Stimulated activated CD4-positive, alpha-beta T cell treated with anti-CD3 and anti-CD28 coated beads, Interleukin-1b, Interleukin-23, amount 100 ng/mL, for 24 hours (primary cell): Measurements from ENCODE around the gene DCST1.

Source experiments
- DNase-seq, 4 experiments: peaks; one replicate each; pipeline ENCODE4 v3.0.0-alpha.2; 2020; ENCODE audit warnings: low read depth in 4 of 4, low spot score in 1 of 4

Gene DCST1

GRCh38 chr1:155070158-155070621 lies 36.6 kb downstream of the DCST1 start:
- DNase-seq = no peak

- peak in 2 of 4 experiments; percentile 66 to 70 for DNase-seq
Observed at GRCh38 chr1:155070721-155071569, 37.3 kb downstream of the DCST1 start.

GRCh38 chr1:155071701-155072100 lies 38.1 kb downstream of the DCST1 start:
- no peak for DNase-seq

GRCh38 chr1:155072531-155073289 lies 39.1 kb downstream of the DCST1 start:
- no peak for DNase-seq

GRCh38 chr1:155073377-155074242 lies 40.0 kb downstream of the DCST1 start:
- no peak for DNase-seq

- no peak for DNase-seq
Observed at GRCh38 chr1:155075535-155075934, 41.9 kb downstream of the DCST1 start.

GRCh38 chr1:155076371-155076770 lies 42.7 kb downstream of the DCST1 start:
- DNase-seq = no peak

- DNase-seq = no peak
Observed at GRCh38 chr1:155077346-155077745, 43.7 kb downstream of the DCST1 start.

GRCh38 chr1:155077758-155078445 lies 44.3 kb downstream of the DCST1 start:
- DNase-seq = no peak

- DNase-seq = peak in 2 of 4 experiments; percentile 50 to 62
Observed at GRCh38 chr1:155078469-155079209, 45.0 kb downstream of the DCST1 start, which contains the start of gene EFNA3. Gene EFNA3, plus strand, starts transcription at chr1:155078837. Its CDS starts 105 bp downstream, at chr1:155078942.

GRCh38 chr1:155079210-155079486 lies 45.5 kb downstream of the DCST1 start:
- no peak for DNase-seq

GRCh38 chr1:155079487-155080311 lies 46.1 kb downstream of the DCST1 start:
- no peak for DNase-seq

GRCh38 chr1:155080312-155081228 lies 46.9 kb downstream of the DCST1 start:
- no peak for DNase-seq

- no peak for DNase-seq
Observed at GRCh38 chr1:155081472-155082300, 48.1 kb downstream of the DCST1 start.

GRCh38 chr1:155082301-155083051 lies 48.9 kb downstream of the DCST1 start:
- no peak for DNase-seq

- no peak for DNase-seq
Observed at GRCh38 chr1:155083052-155083541, 49.5 kb downstream of the DCST1 start.
